GM21381 (cell line): ENCODE results near the gene SEMA3B.

Experiments used
- ATAC-seq: cut with Tn5 transposase; IDR thresholded peaks from one replicate; pipeline ENCODE4 v1.9.1; 2021; ENCODE audit warnings: mild to moderate bottlenecking, moderate library complexity; ENCODE audit not compliant: unreplicated experiment

The SEMA3B gene

DNA sequence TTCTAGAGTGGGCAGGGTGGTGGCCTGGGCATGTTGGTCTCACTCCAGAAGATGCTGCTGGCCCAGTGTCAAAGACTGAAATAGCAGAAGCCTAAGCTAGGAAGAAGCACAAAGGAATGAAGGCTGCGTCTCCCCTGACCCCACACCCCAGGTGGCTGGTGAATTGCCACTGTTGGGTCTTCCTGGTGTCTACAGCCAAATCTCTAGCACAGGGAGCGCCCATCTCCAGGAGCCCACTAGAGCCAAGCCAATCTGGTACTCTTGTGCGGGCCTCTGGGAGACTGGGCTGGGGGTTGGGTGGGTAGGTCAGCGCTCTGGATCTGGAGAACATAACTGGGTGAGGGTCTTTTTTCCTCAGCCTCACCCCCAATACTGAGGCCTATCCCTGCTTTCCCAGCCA, 58.2 kb downstream of the SEMA3B start:
- no peak for ATAC-seq
